ENCODE measurements around the gene WNT5B. TPM values are rescaled to one million over a fixed set of nuclear protein-coding genes. Genes with fewer than 3 reads are reported as not detected.

WNT5B gene
- total RNA-seq, 2 donors from 2014 or later = 0.71 to 6.1 TPM

DNA sequence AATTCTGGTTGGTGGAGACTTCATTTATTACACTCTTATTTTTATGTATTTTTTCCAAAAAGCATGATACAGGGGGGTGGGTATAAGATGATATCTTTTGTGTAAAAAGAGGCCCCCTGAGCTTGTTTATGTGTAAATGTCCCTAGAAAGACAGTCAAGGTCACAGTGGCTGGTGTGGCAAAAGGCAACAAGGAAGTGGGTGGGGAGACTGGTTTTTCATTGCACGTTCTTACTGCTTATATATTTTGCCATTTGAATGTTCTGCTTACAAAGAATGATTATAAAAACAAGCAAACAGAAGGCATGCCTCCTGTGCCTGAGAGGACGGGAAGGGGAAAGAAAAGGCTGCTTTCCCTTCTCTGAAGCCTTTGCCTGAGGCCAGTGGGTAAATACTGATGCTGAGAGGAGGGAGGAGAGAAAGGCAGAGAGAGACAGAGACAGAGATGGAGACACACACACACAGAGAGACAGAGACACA lies 37.7 kb downstream of the WNT5B start:
- WGBS, 2 experiments (ENCODE audit: insufficient coverage in 1 of 2, insufficient read length in 1 of 2) = 65 to 78% methylated on average over 1 to 2 of the region's 2 CpGs
- Histone ChIP-seq H3K9me3 (ENCODE audit: control insufficient read depth, low read length) (no peaks in the 10 kb centered on the region), H3K27me3 (ENCODE audit: control insufficient read depth, insufficient read depth, low read length, poor library complexity, severe bottlenecking) (peaks cover 7% of the 10 kb centered on the region), H3K4me3 (ENCODE audit: low read length) (no peak overlapping the region), H3K4me1 (ENCODE audit: control insufficient read depth, insufficient read depth, low read length) (no peaks in the 10 kb centered on the region), H3K9ac (ENCODE audit: extremely low read depth, low read length, poor library complexity, severe bottlenecking) (no peak overlapping the region), H3K27ac (ENCODE audit: low read depth, low read length) (no peak overlapping the region), H3K36me3 (ENCODE audit: control insufficient read depth, insufficient read depth, low read length) (no peaks in the 10 kb centered on the region)
- no peak overlapping the region for H3K4me3 Mint-ChIP-seq
- DNase-seq = no peak
- peaks cover 3% of the 10 kb centered on the region for H3K9me3 Mint-ChIP-seq
- no peak for TF ChIP-seq CTCF (conservative IDR thresholded peaks at IDR 0.05)
- peaks cover 24% of the 10 kb centered on the region for H3K27me3 Mint-ChIP-seq (ENCODE audit: insufficient read depth)
- H3K4me1 Mint-ChIP-seq = peaks cover 2% of the 10 kb centered on the region
- no peak overlapping the region for H3K27ac Mint-ChIP-seq
- H3K36me3 Mint-ChIP-seq (ENCODE audit: low read depth) = no peaks in the 10 kb centered on the region

GRCh38 chr12:1668833-1669543 lies 40.0 kb downstream of the WNT5B start:
- Mint-ChIP-seq H3K36me3 (ENCODE audit: low read depth) (no peaks in the 10 kb centered on the region), H3K27ac (no peak overlapping the region), H3K27me3 (ENCODE audit: insufficient read depth) (peaks cover 9% of the 10 kb centered on the region), H3K4me1 (peaks cover 2% of the 10 kb centered on the region), H3K4me3 (no peak overlapping the region), H3K9me3 (peaks cover under 1% of the 10 kb centered on the region)
- Histone ChIP-seq H3K36me3 (ENCODE audit: control insufficient read depth, insufficient read depth, low read length) (no peaks in the 10 kb centered on the region), H3K27me3 (ENCODE audit: control insufficient read depth, insufficient read depth, low read length, poor library complexity, severe bottlenecking) (no peaks in the 10 kb centered on the region), H3K4me1 (ENCODE audit: control insufficient read depth, insufficient read depth, low read length) (no peaks in the 10 kb centered on the region), H3K9ac (ENCODE audit: extremely low read depth, low read length, poor library complexity, severe bottlenecking) (no peak overlapping the region), H3K9me3 (ENCODE audit: control insufficient read depth, low read length) (no peaks in the 10 kb centered on the region), H3K4me3 (ENCODE audit: low read length) (no peak overlapping the region), H3K27ac (ENCODE audit: low read depth, low read length) (no peak overlapping the region)
- TF ChIP-seq CTCF (conservative IDR thresholded peaks at IDR 0.05) = no peak
- WGBS, 2 experiments (ENCODE audit: insufficient coverage in 1 of 2, insufficient read length in 1 of 2) = 86 to 88% methylated on average over 17 to 18 of the region's 18 CpGs
- DNase-seq = peak; percentile 41

DNA sequence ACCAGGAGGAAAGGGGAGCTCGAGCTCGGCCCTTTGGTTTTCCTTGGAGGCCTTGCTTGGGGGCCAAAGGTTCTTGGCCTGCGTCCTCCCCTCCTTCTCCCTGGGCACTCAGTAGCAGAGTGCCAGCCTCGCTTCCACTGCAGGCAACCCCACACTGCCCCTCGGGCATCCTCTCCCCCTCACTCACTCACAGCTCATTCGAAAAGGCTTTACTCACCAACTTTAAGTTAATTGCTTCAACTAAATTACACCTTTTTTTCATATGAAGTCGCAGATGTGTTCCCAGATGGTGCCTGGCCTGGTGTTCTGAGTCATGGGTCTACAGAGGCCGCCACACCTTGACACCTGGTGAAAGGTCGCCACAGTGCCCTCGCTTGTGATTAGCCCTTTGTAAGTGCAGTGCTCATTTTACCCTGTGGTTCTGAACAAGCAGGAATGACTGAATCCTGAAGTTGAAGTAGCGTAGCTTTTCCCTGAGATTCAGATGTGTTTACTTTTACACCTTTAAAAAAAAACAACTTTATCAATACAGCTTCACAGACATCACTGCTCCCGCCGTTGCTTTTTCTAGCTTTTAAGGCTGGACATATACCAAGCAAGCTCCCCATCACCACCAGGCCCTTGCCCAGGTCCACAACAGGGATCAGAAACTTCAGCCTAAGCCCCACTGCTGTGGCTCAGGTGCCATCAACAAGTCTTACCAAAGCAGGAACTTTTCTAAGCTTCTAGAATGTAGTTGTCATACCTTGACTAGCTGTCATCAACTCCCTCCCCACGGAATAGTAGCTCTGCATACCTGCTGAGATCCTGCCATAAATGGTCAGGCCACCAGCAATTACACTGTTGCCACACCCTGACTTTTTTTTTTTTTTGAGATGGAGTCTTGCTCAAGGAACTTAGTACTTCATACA lies 41.6 kb downstream of the WNT5B start:
- Histone ChIP-seq H3K4me3 (ENCODE audit: low read length) (no peak overlapping the region), H3K27ac (ENCODE audit: low read depth, low read length) (no peak overlapping the region), H3K9ac (ENCODE audit: extremely low read depth, low read length, poor library complexity, severe bottlenecking) (no peak overlapping the region), H3K9me3 (ENCODE audit: control insufficient read depth, low read length) (no peaks in the 10 kb centered on the region), H3K36me3 (ENCODE audit: control insufficient read depth, insufficient read depth, low read length) (no peaks in the 10 kb centered on the region), H3K4me1 (ENCODE audit: control insufficient read depth, insufficient read depth, low read length) (no peaks in the 10 kb centered on the region), H3K27me3 (ENCODE audit: control insufficient read depth, insufficient read depth, low read length, poor library complexity, severe bottlenecking) (no peaks in the 10 kb centered on the region)
- DNase-seq = peak; percentile 45
- 85 to 92% methylated on average over 11 to 14 of the region's 14 CpGs for WGBS, 2 experiments (ENCODE audit: insufficient coverage in 1 of 2, insufficient read length in 1 of 2)
- H3K4me1 Mint-ChIP-seq = no peaks in the 10 kb centered on the region
- H3K36me3 Mint-ChIP-seq (ENCODE audit: low read depth) = no peaks in the 10 kb centered on the region
- H3K9me3 Mint-ChIP-seq = no peaks in the 10 kb centered on the region
- H3K27ac Mint-ChIP-seq = no peak overlapping the region
- H3K4me3 Mint-ChIP-seq = no peak overlapping the region
- no peaks in the 10 kb centered on the region for H3K27me3 Mint-ChIP-seq (ENCODE audit: insufficient read depth)
- TF ChIP-seq CTCF (conservative IDR thresholded peaks at IDR 0.05) = no peak
